ENCODE results near the gene AIDA. TPM values are rescaled to one million over a fixed set of nuclear protein-coding genes. Genes with fewer than 3 reads are reported as not detected.

The AIDA gene
- total and polyA plus RNA-seq, 2 donors from 2014 or later = 41.4 to 73.7 TPM

- Histone ChIP-seq H3K27ac (ENCODE audit: low read depth in 2 of 2, low read length in 2 of 2) (no peak overlapping the region), H3K4me1 (ENCODE audit: control insufficient read depth in 2 of 3, insufficient read depth in 2 of 3, low read depth in 1 of 3, low read length in 3 of 3) (no peaks in the 10 kb centered on the region), H3K9ac (ENCODE audit: low read length in 3 of 3) (no peak overlapping the region), H3K36me3 (ENCODE audit: control insufficient read depth in 2 of 3, insufficient read depth in 3 of 3, low read length in 3 of 3) (peaks cover 0 to 7% (median 2%) of the 10 kb centered on the region in 3 donors), H3K4me3 (ENCODE audit: low read length in 3 of 3) (no peak overlapping the region), H3K27me3 (ENCODE audit: control insufficient read depth, insufficient read depth, low read length) (no peaks in the 10 kb centered on the region), H3K9me3 (ENCODE audit: control insufficient read depth in 2 of 3, insufficient read depth in 1 of 3, low read length in 3 of 3) (no peaks in the 10 kb centered on the region)
- intact Hi-C loops (cut with DNase I) = no loop called here
- no peak for TF ChIP-seq CTCF (IDR thresholded peaks at IDR 0.05; ENCODE audit: borderline replicate concordance, extremely low read depth, insufficient read depth)
- FAIRE-seq = no peak
- DNase-seq = no peak
These were observed 27.6 kb upstream of the AIDA start for GRCh38 chr1:222739929-222740328.

DNA sequence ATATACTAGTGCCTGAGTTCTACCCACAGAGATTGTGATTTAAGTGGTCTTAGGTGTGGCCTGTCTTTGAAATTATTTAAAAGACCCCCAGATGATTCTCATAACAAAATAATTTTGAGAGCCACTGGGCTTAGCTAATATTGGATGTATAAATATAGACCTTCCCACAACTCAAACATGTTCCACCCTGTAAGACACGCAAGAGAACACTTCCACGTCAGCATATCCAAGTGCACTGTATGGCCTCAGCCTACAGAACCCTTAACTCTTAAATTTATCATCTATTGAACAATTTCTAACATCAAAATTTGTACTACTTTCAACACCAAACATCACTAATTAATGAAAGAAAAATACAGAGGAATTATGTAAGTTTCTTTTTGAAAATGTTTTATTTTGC lies 27.2 kb upstream of the AIDA start:
- DNase-seq = no peak
- no peak overlapping the region for H3K27ac ChIP-seq (ENCODE audit: low read depth in 2 of 2, low read length in 2 of 2)
- H3K36me3 ChIP-seq (ENCODE audit: control insufficient read depth in 2 of 3, insufficient read depth in 3 of 3, low read length in 3 of 3) = peaks cover 0 to 7% (median 4%) of the 10 kb centered on the region in 3 donors
- H3K9me3 ChIP-seq (ENCODE audit: control insufficient read depth in 2 of 3, insufficient read depth in 1 of 3, low read length in 3 of 3) = no peaks in the 10 kb centered on the region
- TF ChIP-seq CTCF (IDR thresholded peaks at IDR 0.05; ENCODE audit: borderline replicate concordance, extremely low read depth, insufficient read depth) = no peak
- no peak overlapping the region for H3K9ac ChIP-seq (ENCODE audit: low read length in 3 of 3)
- no peak for FAIRE-seq
- intact Hi-C loops (cut with DNase I) = no loop called here
- no peaks in the 10 kb centered on the region for H3K4me1 ChIP-seq (ENCODE audit: control insufficient read depth in 2 of 3, insufficient read depth in 2 of 3, low read depth in 1 of 3, low read length in 3 of 3)
- H3K4me3 ChIP-seq (ENCODE audit: low read length in 3 of 3) = no peak overlapping the region
- no peaks in the 10 kb centered on the region for H3K27me3 ChIP-seq (ENCODE audit: control insufficient read depth, insufficient read depth, low read length)

GRCh38 chr1:222736972-222737371 lies 24.7 kb upstream of the AIDA start, which contains the start of gene FAM177B:
FAM177B (plus strand) TSS chr1:222737202; CDS start chr1:222746546, 9,344 bp downstream.
- DNase-seq (no peak), FAIRE-seq (no peak)
- Histone ChIP-seq H3K4me1 (ENCODE audit: control insufficient read depth in 2 of 3, insufficient read depth in 2 of 3, low read depth in 1 of 3, low read length in 3 of 3) (no peaks in the 10 kb centered on the region), H3K36me3 (ENCODE audit: control insufficient read depth in 2 of 3, insufficient read depth in 3 of 3, low read length in 3 of 3) (peaks cover 7 to 20% (median 11%) of the 10 kb centered on the region in 3 donors), H3K4me3 (ENCODE audit: low read length in 3 of 3) (no peak within 1 kb of the TSS), H3K9me3 (ENCODE audit: control insufficient read depth in 2 of 3, insufficient read depth in 1 of 3, low read length in 3 of 3) (no peaks in the 10 kb centered on the region), H3K9ac (ENCODE audit: low read length in 3 of 3) (no peak within 1 kb of the TSS), H3K27ac (ENCODE audit: low read depth in 2 of 2, low read length in 2 of 2) (no peak within 1 kb of the TSS), H3K27me3 (ENCODE audit: control insufficient read depth, insufficient read depth, low read length) (no peaks in the 10 kb centered on the region)
- TF ChIP-seq CTCF (IDR thresholded peaks at IDR 0.05; ENCODE audit: borderline replicate concordance, extremely low read depth, insufficient read depth) = no peak
- intact Hi-C loops (cut with DNase I) = no loop called here

- Histone ChIP-seq H3K9me3 (ENCODE audit: control insufficient read depth in 2 of 3, insufficient read depth in 1 of 3, low read length in 3 of 3) (no peaks in the 10 kb centered on the region), H3K4me1 (ENCODE audit: control insufficient read depth in 2 of 3, insufficient read depth in 2 of 3, low read depth in 1 of 3, low read length in 3 of 3) (no peaks in the 10 kb centered on the region), H3K9ac (ENCODE audit: low read length in 3 of 3) (no peak overlapping the region), H3K4me3 (ENCODE audit: low read length in 3 of 3) (no peak overlapping the region), H3K27ac (ENCODE audit: low read depth in 2 of 2, low read length in 2 of 2) (no peak overlapping the region), H3K27me3 (ENCODE audit: control insufficient read depth, insufficient read depth, low read length) (no peaks in the 10 kb centered on the region), H3K36me3 (ENCODE audit: control insufficient read depth in 2 of 3, insufficient read depth in 3 of 3, low read length in 3 of 3) (peaks cover 7 to 24% (median 13%) of the 10 kb centered on the region in 3 donors)
- no peak for DNase-seq
- FAIRE-seq = no peak
- TF ChIP-seq CTCF (IDR thresholded peaks at IDR 0.05; ENCODE audit: borderline replicate concordance, extremely low read depth, insufficient read depth) = no peak
- intact Hi-C loops (cut with DNase I) = no loop called here
These were observed 24.2 kb upstream of the AIDA start for GRCh38 chr1:222736470-222736869.
